IMR-90 (cell line): ENCODE measurements around the gene NPEPL1. TPM values are rescaled to one million over a fixed set of nuclear protein-coding genes. Genes with fewer than 3 reads are reported as not detected.
"Not testable (repeated sequence)": the region's sequence is repeated elsewhere in the genome, so short reads cannot be mapped to it uniquely, and the experiment has no call there.

Source experiments
- ATAC-seq: fragments of 200-7000 bp; cut with Tn5 transposase; 2 replicates; pipeline ENCODE4 v1.9.1; 2020; ENCODE audit warnings: low read depth, mild to moderate bottlenecking, moderate library complexity
- BruUV-seq: library from RNA; stranded (reverse); fragments of 400-500 nt; replicated peaks from 2 replicates; lab custom pipeline; 2021; lab: Mats Ljungman, UMichigan
- CTCF ChIA-PET: fragments of 300-600 bp; formaldehyde crosslinking; extraction: SDS; loops from one replicate; lab custom pipeline; 2021; ENCODE audit warnings: antibody characterized with exemption; lab: Yijun Ruan, JAX
- POLR2A ChIA-PET: fragments of 300-600 bp; sonication (Branson Sonifier 250); formaldehyde crosslinking; loops from one replicate; lab custom pipeline; 2022; ENCODE audit warnings: antibody characterized with exemption; ENCODE audit not compliant: unreplicated experiment; lab: Charles Lee
- DNase-seq: peaks from one replicate; pipeline ENCODE4 v3.0.0; 2013
- H2AFZ ChIP-seq: replicated peaks from 2 replicates; pipeline ENCODE3; 2013; ENCODE audit warnings: low read length, mild to moderate bottlenecking; ENCODE audit not compliant: poor library complexity
- H2AK5ac ChIP-seq: 2 replicates; pipeline ENCODE4 v1.6.1; 2013; ENCODE audit warnings: low read depth, low read length, inconsistent platforms
- H2AK9ac ChIP-seq: replicated peaks from 2 replicates; pipeline ENCODE3; 2013; ENCODE audit warnings: mild to moderate bottlenecking, low read depth, low read length, moderate library complexity; ENCODE audit not compliant: poor library complexity
- H2BK120ac ChIP-seq: 2 replicates; pipeline ENCODE4 v1.6.1; 2013; ENCODE audit warnings: low read depth, low read length, inconsistent platforms
- H2BK15ac ChIP-seq: 3 replicates; pipeline ENCODE4 v1.6.1; 2013; ENCODE audit warnings: low read depth, low read length, inconsistent platforms
- H2BK20ac ChIP-seq: 2 replicates; pipeline ENCODE4 v1.6.1; 2013; ENCODE audit warnings: low read depth, mild to moderate bottlenecking, inconsistent platforms, low read length, moderate library complexity
- H2BK5ac ChIP-seq: 2 replicates; pipeline ENCODE4 v1.6.1; 2013; ENCODE audit warnings: mild to moderate bottlenecking, low read depth, low read length, inconsistent platforms; ENCODE audit not compliant: poor library complexity, severe bottlenecking
- H3K14ac ChIP-seq: replicated peaks from 2 replicates; pipeline ENCODE4 v1.6.1; 2013; ENCODE audit warnings: low read depth, low read length, inconsistent platforms
- H3K18ac ChIP-seq: 2 replicates; pipeline ENCODE4 v1.6.1; 2013; ENCODE audit warnings: low read depth, low read length, control low read depth
- H3K23ac ChIP-seq: 2 replicates; pipeline ENCODE4 v1.6.1; 2013; ENCODE audit warnings: low read depth, low read length, inconsistent platforms
- H3K27ac ChIP-seq: 2 replicates; pipeline ENCODE4 v1.5.1; 2013; ENCODE audit warnings: mild to moderate bottlenecking, control low read depth, low read length; ENCODE audit not compliant: insufficient read depth
- H3K27me3 ChIP-seq: 2 replicates; pipeline ENCODE4 v1.6.1; 2013; ENCODE audit warnings: low read length; ENCODE audit not compliant: control insufficient read depth, insufficient read depth
- H3K36me3 ChIP-seq: 2 replicates; pipeline ENCODE4 v1.6.1; 2013; ENCODE audit warnings: low read length, mixed read lengths; ENCODE audit not compliant: control insufficient read depth, insufficient read depth
- H3K4ac ChIP-seq: 2 replicates; pipeline ENCODE4 v1.6.1; 2013; ENCODE audit warnings: low read depth, low read length, inconsistent platforms
- H3K4me1 ChIP-seq: 2 replicates; pipeline ENCODE4 v1.6.1; 2013; ENCODE audit warnings: low read length, mixed read lengths; ENCODE audit not compliant: control insufficient read depth, insufficient read depth
- H3K4me2 ChIP-seq: 2 replicates; pipeline ENCODE4 v1.6.1; 2013; ENCODE audit warnings: low read depth, mild to moderate bottlenecking, control low read depth, low read length, moderate library complexity
- H3K4me3 ChIP-seq: 2 replicates; pipeline ENCODE4 v1.5.1; 2013; ENCODE audit warnings: low read depth, mild to moderate bottlenecking, control low read depth, low read length, moderate library complexity; ENCODE audit not compliant: insufficient read depth
- H3K56ac ChIP-seq: 2 replicates; pipeline ENCODE4 v1.6.1; 2013; ENCODE audit warnings: low read length, inconsistent platforms; ENCODE audit not compliant: insufficient read depth; ENCODE audit errors: extremely low read depth
- H3K79me1 ChIP-seq, 2 experiments: 2 replicates each; pipeline ENCODE4 v1.6.1; 2013; ENCODE audit warnings: low read length in 2 of 2, inconsistent platforms in 1 of 2, low read depth in 1 of 2
- H3K9ac ChIP-seq: 2 replicates; pipeline ENCODE4 v1.6.1; 2013; ENCODE audit warnings: low read depth, low read length, control low read depth
- H3K9me1 ChIP-seq: 2 replicates; pipeline ENCODE4 v1.6.1; 2013; ENCODE audit warnings: low read length, inconsistent platforms; ENCODE audit not compliant: insufficient read depth
- H3K9me3 ChIP-seq: 2 replicates; pipeline ENCODE4 v1.6.1; 2013; ENCODE audit warnings: low read length; ENCODE audit not compliant: control insufficient read depth, insufficient read depth
- H4K20me1 ChIP-seq: 2 replicates; pipeline ENCODE4 v1.6.1; 2013; ENCODE audit warnings: low read length, inconsistent platforms; ENCODE audit not compliant: insufficient read depth
- H4K5ac ChIP-seq: 2 replicates; pipeline ENCODE4 v1.6.1; 2013; ENCODE audit warnings: mild to moderate bottlenecking, low read depth, low read length, control low read depth
- H4K8ac ChIP-seq, 2 experiments: 2 replicates each; pipeline ENCODE4 v1.6.1; 2013; ENCODE audit warnings: low read depth in 2 of 2, low read length in 2 of 2, control low read depth in 1 of 2, inconsistent platforms in 1 of 2
- H4K91ac ChIP-seq: 2 replicates; pipeline ENCODE4 v1.6.1; 2013; ENCODE audit warnings: low read depth, low read length, inconsistent platforms; ENCODE audit not compliant: insufficient read depth
- WGBS, 2 experiments: methylation state at CpG; one replicate each; pipeline versions ENCODE4 v1.1.5 to v1.1.7; 2013; ENCODE audit warnings: missing lambda C conversion rate in 2 of 2; ENCODE audit not compliant: insufficient read length in 1 of 2; ENCODE audit errors: extremely low coverage in 2 of 2; 5-methylcytosine and 5-hydroxymethylcytosine counted together
- dilution Hi-C: fragments of 300-500 bp; cut with HindIII; formaldehyde crosslinking; loops from one replicate; pipeline ENCODE4 v1.14.3; 2018; ENCODE audit warnings: low sequenced_read_pairs; ENCODE audit not compliant: unreplicated experiment
- in situ Hi-C: fragments of 300-500 bp; cut with MboI; formaldehyde crosslinking; loops from 3 replicates; pipeline ENCODE4 v1.14.3; 2019; ENCODE audit warnings: low sequenced_read_pairs, inconsistent platforms, mixed read lengths
- intact Hi-C: fragments of 100-400 bp; cut with micrococcal nuclease; formaldehyde crosslinking; loops from 2 replicates; pipeline ENCODE4 v1.10.0; 2022
- polyA plus RNA-seq, 3 experiments: library from polyadenylated mRNA; depleted of rRNA; stranded (reverse); fragments of >200 nt; gene quantifications; 2 replicates each; pipeline ENCODE4 v1.2.3, GENCODE V29; 2012; ENCODE audit warnings: low replicate concordance in 1 of 3
- total RNA-seq: library from RNA; depleted of rRNA; stranded (reverse); fragments of >200 nt; gene quantifications from 2 replicates; pipeline ENCODE4 v1.2.3, GENCODE V29; 2012

Gene NPEPL1
- total and polyA plus RNA-seq, 2 of the 4 experiments (the other 2 are of a cell fraction): 6.3 to 10.4 TPM

- DNase-seq, H4K5ac ChIP-seq, H4K91ac ChIP-seq, H2AK9ac ChIP-seq, H3K23ac ChIP-seq, BruUV-seq, H2AK5ac ChIP-seq, H2BK5ac ChIP-seq, H3K56ac ChIP-seq, H2BK120ac ChIP-seq, H3K4me2 ChIP-seq, H2BK20ac ChIP-seq, H2BK15ac ChIP-seq, H3K79me1 ChIP-seq, H2AFZ ChIP-seq, dilution Hi-C loops, H3K9me1 ChIP-seq, H3K9ac ChIP-seq, in situ Hi-C loops, intact Hi-C loops, H3K27ac ChIP-seq, H3K9me3 ChIP-seq, H3K4ac ChIP-seq, H3K14ac ChIP-seq, H4K8ac ChIP-seq, H4K20me1 ChIP-seq, H3K18ac ChIP-seq, H3K4me3 ChIP-seq, ATAC-seq, CTCF ChIA-PET, POLR2A ChIA-PET, H3K36me3 ChIP-seq, H3K4me1 ChIP-seq: not testable (repeated sequence)
- H3K27me3 ChIP-seq: peaks cover 26% of the 10 kb centered on the region
- 93% methylated on average over 2 of the region's 5 CpGs; no CpG with 5 or more reads in 1 of the 2 experiments for WGBS, 2 experiments
Measured at GRCh38 chr20:58757647-58758046, 65.0 kb downstream of the NPEPL1 start.
